GM12878 (cell line): ENCODE measurements around the gene RPUSD1.

ENCODE experiments used
- CTCF ChIP-seq, 3 experiments: IDR thresholded peaks in 2 of 3; conservative IDR thresholded peaks in 1 of 3; 2 replicates each; pipeline ENCODE4 v1.5.1; 2011; ENCODE audit warnings: low read depth in 3 of 3, low read length in 3 of 3, mild to moderate bottlenecking in 3 of 3, control low read depth in 2 of 3, moderate library complexity in 2 of 3, inconsistent platforms in 1 of 3, mixed read lengths in 1 of 3; ENCODE audit not compliant: control insufficient read depth in 2 of 3, insufficient read depth in 1 of 3; ENCODE audit errors: extremely low read depth in 1 of 3
- IRF5 ChIP-seq: fragments of 450-650 bp; IDR thresholded peaks from 2 replicates; pipeline ENCODE4 v1.6.1; 2017; ENCODE audit warnings: borderline replicate concordance
- YY1 ChIP-seq: IDR thresholded peaks from 2 replicates; pipeline ENCODE4 v1.6.1; 2011; ENCODE audit warnings: low read depth, mild to moderate bottlenecking, low read length

GRCh38 chr16:761625-762513 is 26.3 kb downstream of the RPUSD1 start:
- TF ChIP-seq YY1: no peak
- TF ChIP-seq IRF5: no peak
- no peak for TF ChIP-seq CTCF (IDR thresholded peaks at IDR 0.05 in 2 of 3, conservative IDR thresholded peaks at IDR 0.05 in 1 of 3; ENCODE audit: control insufficient read depth in 2 of 3, extremely low read depth in 1 of 3, insufficient read depth in 1 of 3, low read depth in 3 of 3, low read length in 3 of 3)
